GM23248 (cell line): Measurements from ENCODE around the gene WIPF1. TPM values are rescaled to one million over a fixed set of nuclear protein-coding genes. Genes with fewer than 3 reads are reported as not detected.

Source experiments
- DNase-seq: peaks from one replicate; pipeline ENCODE4 v3.0.0-alpha.2; 2015
- H2AFZ ChIP-seq: fragments of 200-600 bp; sonication (generic); 2 replicates; pipeline ENCODE4 v1.6.1; 2016; ENCODE audit warnings: antibody characterized with exemption
- H3F3A ChIP-seq: fragments of 200-600 bp; sonication (generic); 2 replicates; pipeline ENCODE4 v1.6.1; 2016; ENCODE audit warnings: mild to moderate bottlenecking, antibody characterized with exemption, mixed run types; ENCODE audit not compliant: insufficient read depth
- H3K27ac ChIP-seq: fragments of 200-600 bp; sonication (generic); 2 replicates; pipeline ENCODE4 v1.5.1; 2016; ENCODE audit warnings: mild to moderate bottlenecking
- H3K27me3 ChIP-seq: fragments of 200-600 bp; sonication (generic); replicated peaks from 2 replicates; pipeline ENCODE4 v1.6.1; 2016; ENCODE audit warnings: mild to moderate bottlenecking; ENCODE audit not compliant: insufficient read depth
- H3K36me3 ChIP-seq: fragments of 200-600 bp; sonication (generic); 2 replicates; pipeline ENCODE4 v1.6.1; 2016; ENCODE audit warnings: low read depth, mild to moderate bottlenecking
- H3K4me1 ChIP-seq: fragments of 200-600 bp; sonication (generic); 2 replicates; pipeline ENCODE4 v1.6.1; 2016; ENCODE audit warnings: mild to moderate bottlenecking; ENCODE audit not compliant: insufficient read depth
- H3K4me2 ChIP-seq: fragments of 200-600 bp; sonication (generic); one replicate; pipeline ENCODE4 v1.6.1; 2016; ENCODE audit warnings: mild to moderate bottlenecking; ENCODE audit not compliant: unreplicated experiment
- H3K4me3 ChIP-seq: fragments of 200-600 bp; sonication (generic); 2 replicates; pipeline ENCODE4 v1.5.1; 2016; ENCODE audit warnings: mild to moderate bottlenecking
- H3K79me2 ChIP-seq: fragments of 200-600 bp; sonication (generic); 2 replicates; pipeline ENCODE4 v1.6.1; 2016; ENCODE audit warnings: mild to moderate bottlenecking; ENCODE audit not compliant: insufficient read depth
- H3K9ac ChIP-seq: fragments of 200-600 bp; sonication (generic); 2 replicates; pipeline ENCODE4 v1.6.1; 2016; ENCODE audit warnings: mild to moderate bottlenecking
- H3K9me2 ChIP-seq: fragments of 200-600 bp; sonication (generic); 2 replicates; pipeline ENCODE4 v1.6.1; 2016; ENCODE audit warnings: mixed run types, mild to moderate bottlenecking, moderate library complexity; ENCODE audit not compliant: insufficient read depth
- H3K9me3 ChIP-seq: fragments of 200-600 bp; sonication (generic); one replicate; pipeline ENCODE4 v1.6.1; 2017; ENCODE audit warnings: low read depth
- H4K20me1 ChIP-seq: fragments of 200-600 bp; sonication (generic); 2 replicates; pipeline ENCODE4 v1.6.0; 2016; ENCODE audit not compliant: insufficient read depth
- EZH2 ChIP-seq: fragments of 200-600 bp; sonication (generic); IDR thresholded peaks from 2 replicates; pipeline ENCODE4 v1.6.1; 2018; ENCODE audit warnings: antibody characterized with exemption, mild to moderate bottlenecking; ENCODE audit not compliant: insufficient read depth, poor library complexity, severe bottlenecking
- EZH2phosphoT487 ChIP-seq: fragments of 200-600 bp; sonication (generic); IDR thresholded peaks from 2 replicates; pipeline ENCODE4 v1.6.1; 2018; ENCODE audit warnings: antibody characterized with exemption, moderate library complexity, mild to moderate bottlenecking, low read depth; ENCODE audit not compliant: insufficient read depth
- WGBS, 2 experiments: methylation state at CpG; one replicate each; pipeline ENCODE4 v1.1.6; 2015 to 2017; ENCODE audit warnings: low lambda C conversion rate in 2 of 2, low coverage in 1 of 2; ENCODE audit errors: missing lambda C conversion rate in 2 of 2; 5-methylcytosine and 5-hydroxymethylcytosine counted together
- in situ Hi-C: fragments of 300-500 bp; cut with MboI; formaldehyde crosslinking; loops from 2 replicates; pipeline ENCODE4 v1.15.0; 2020
- polyA plus RNA-seq: library from polyadenylated mRNA; unstranded; fragments of >200 nt; fragmentation: Nextera tagmentation; extraction: Ambion mirVana; gene quantifications from 2 replicates; pipeline ENCODE4 v1.2.1, GENCODE V29; 2016
- small RNA-seq: library from RNA; depleted of rRNA; stranded (forward); fragments of <200 nt; gene quantifications from one replicate; pipeline ENCODE3, GENCODE V24; 2014; ENCODE audit warnings: low read depth, low replicate concordance
- total RNA-seq: library from RNA; depleted of rRNA; stranded (reverse); fragments of >200 nt; shearing (Covaris generic); gene quantifications from 2 replicates; pipeline ENCODE4 v1.2.3, GENCODE V29; 2014; rRNA removed

Gene WIPF1
- total and polyA plus RNA-seq, 2 experiments from 2014 or later: 21.4 to 50.3 TPM

DNA sequence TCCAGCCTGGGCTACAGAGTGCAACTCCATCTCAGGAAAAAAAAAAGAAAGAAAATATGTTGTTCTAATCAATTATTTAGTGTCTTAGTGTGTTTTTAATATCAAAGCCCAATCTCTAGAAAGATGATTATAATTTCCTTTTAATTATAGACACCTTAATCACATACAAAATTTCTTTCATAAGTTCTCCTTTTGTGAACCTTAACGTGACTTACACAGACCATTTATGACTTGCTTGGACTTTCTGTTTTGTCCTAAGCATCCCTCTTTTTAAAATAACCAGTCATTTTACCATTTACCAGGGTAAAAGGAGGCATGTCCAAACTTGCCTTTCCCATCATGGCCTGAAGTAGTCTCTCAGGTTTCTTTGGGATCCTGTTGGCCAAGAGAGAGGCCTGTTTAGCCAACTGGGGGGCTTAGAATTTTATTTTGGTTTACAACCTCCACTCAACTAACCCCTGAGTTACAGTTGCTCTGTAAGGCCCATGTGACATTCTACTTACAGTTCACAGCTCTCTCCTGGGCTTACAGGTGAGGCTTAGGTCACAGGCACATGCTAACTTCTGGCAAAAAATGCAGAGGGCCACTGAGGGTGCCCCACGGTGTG lies 86.9 kb downstream of the WIPF1 start:
- DNase-seq: no peak
- no peaks in the 10 kb centered on the region for H3K9me2 ChIP-seq

More for the DNA sequence above, 86.9 kb downstream of the WIPF1 start:
- TF ChIP-seq EZH2 (no peak), EZH2phosphoT487 (no peak)
- H2AFZ ChIP-seq: no peak overlapping the region
- no peaks in the 10 kb centered on the region for H4K20me1 ChIP-seq
- H3K4me3 ChIP-seq: no peak overlapping the region
- no peaks in the 10 kb centered on the region for H3K36me3 ChIP-seq
- H3K4me1 ChIP-seq: no peaks in the 10 kb centered on the region
- no peak overlapping the region for H3K9ac ChIP-seq
- H3F3A ChIP-seq: no peaks in the 10 kb centered on the region
- H3K27ac ChIP-seq: no peak overlapping the region
- in situ Hi-C loops: no loop called here
- H3K79me2 ChIP-seq: no peaks in the 10 kb centered on the region
- no peak overlapping the region for H3K4me2 ChIP-seq
- peaks cover 3% of the 10 kb centered on the region for H3K9me3 ChIP-seq
- WGBS, 2 experiments: 28 to 33% methylated on average over 2 of the region's 2 CpGs
- no peaks in the 10 kb centered on the region for H3K27me3 ChIP-seq

Small RNA genes within 50 kb of the gene (small RNA-seq; reads per million reads assigned to genes)
- not detected for gene RNU6-5P

Other genes starting within 250 kb of the WIPF1 start
- gene SCRN3, start 202.1 kb downstream of the WIPF1 start, total RNA-seq: 13.9 and 17.3 TPM in 2 replicates
- gene SCRN3, start 202.1 kb downstream of the WIPF1 start, polyA plus RNA-seq: 19.1 and 19.3 TPM in 2 replicates
- gene GPR155, start 110.8 kb downstream of the WIPF1 start, total RNA-seq: 3.4 and 3.8 TPM in 2 replicates
- gene GPR155, start 110.8 kb downstream of the WIPF1 start, polyA plus RNA-seq: 2.6 and 3.2 TPM in 2 replicates
- gene CHRNA1, start 166.7 kb upstream of the WIPF1 start, total RNA-seq: not detected in 2 replicates
- gene CHRNA1, start 166.7 kb upstream of the WIPF1 start, polyA plus RNA-seq: 0.16 and 0.27 TPM in 2 replicates